GF-D8 (cell line): ENCODE data around the gene PHC2.
A peak's percentile ranks its signal among the peaks of the same experiment; 100 is the strongest.
"Not testable (repeated sequence)": the region's sequence is repeated elsewhere in the genome, so short reads cannot be mapped to it uniquely, and the experiment has no call there.

Experiments
- DNase-seq: peaks from one replicate; lab custom pipeline; 2025; lab: John Stamatoyannopoulos, UW

PHC2 gene

DNA sequence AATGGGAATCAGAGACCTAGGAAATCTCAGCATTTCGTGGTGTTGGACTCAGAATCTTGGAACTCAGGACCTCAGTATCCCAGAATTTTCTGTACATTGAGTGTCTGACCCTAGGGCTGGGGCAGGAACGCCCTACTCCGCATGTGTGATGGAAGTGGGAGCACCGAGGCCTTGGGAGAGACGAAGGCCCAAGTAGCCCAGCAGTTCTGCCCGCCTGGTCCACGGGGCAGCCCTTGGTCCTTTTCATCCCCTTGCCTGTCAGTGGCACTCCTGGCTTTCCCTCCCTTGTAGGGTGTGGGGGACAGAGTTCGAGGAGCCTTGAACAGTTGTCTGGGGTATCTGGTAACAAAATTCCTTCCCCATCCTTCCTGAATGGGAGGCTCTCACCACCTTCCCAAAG lies 120.2 kb downstream of the PHC2 start:
- no peak for DNase-seq

GRCh38 chr1:33309351-33309750 lies 121.5 kb downstream of the PHC2 start:
- DNase-seq, result not testable (repeated sequence)

- DNase-seq, result no peak
Observed at GRCh38 chr1:33307494-33307864, 123.4 kb downstream of the PHC2 start.

DNA sequence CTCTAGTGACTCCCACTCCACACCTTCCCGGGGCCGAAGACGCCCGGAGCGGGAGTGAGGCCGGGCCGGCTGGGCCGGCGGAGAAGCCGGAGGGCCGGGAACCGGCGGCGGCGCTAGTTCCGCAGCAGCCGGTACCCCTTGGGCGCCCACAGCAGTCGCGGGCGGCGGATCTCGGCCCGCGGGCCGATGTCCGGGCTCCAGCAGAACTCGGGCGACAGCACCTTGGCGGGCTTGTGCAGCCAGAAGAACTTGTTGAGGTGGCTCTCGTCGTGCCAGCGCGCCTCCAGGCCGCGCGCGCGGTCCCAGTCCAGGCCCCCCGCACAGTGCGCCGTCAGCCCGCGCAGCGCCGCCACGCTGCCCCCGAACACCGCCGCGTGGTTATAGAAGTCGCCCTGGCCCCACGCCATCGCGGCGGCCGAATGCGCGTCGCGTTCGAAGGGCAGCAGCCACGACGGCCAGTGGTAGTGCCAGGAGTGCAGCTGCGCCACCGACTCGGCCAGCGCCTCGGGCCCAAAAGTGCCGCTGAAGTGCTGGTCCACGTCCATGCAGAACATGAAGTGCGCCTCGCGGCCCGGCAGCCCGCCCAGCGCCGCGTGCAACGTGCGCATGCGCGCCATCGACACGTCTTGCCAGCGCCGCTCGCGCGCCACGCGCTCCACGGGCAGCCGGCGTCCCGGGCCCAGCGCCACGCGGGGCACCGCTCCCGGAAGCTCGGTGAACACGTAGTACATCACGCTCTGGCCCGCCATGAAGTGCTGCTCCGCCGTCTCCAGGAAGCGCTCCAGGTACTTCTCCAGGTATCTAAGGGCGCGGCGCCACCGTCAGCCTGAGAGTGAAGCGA lies 124.0 kb downstream of the PHC2 start:
- no peak for DNase-seq

GRCh38 chr1:33305816-33306652 lies 124.9 kb downstream of the PHC2 start:
- DNase-seq, result no peak

DNA sequence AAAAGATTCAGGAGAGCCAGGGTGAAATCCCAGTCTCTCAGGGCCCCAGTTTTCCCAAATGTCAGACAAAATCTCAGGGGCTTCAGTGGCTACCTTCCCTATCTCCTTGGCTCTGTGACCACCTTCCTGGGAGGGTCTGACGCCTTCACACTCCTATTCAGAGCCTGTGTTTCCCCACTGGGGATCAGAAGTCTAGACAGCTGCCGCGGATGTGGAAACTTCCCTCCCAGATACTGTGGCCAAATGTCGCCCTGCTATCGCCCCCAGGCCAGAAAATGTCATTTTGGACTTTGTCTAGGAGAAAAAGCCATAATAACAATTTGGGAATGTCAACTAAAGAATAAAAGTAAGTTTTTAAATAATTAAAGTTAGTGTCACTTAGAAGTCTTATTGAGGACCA lies 125.9 kb downstream of the PHC2 start:
- DNase-seq, result no peak

DNA sequence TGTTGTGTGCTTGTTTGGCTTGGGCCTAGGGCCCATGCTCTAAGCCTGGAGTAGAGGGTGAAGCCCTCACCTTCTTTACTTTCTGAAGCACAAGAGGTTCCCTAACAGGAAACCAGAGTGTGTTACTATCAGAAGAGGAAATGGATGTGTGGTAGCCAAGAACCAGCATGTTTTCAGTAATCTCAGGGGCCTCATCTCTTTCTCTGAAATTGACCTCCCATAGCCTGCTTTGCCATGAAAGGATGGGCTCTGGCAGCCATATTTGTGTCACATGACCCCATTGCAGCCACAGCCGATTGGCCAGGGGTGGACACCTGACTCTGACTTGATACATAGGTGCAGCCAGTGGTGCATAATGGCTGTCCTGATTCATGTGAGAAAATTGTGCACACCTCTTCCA lies 128.6 kb downstream of the PHC2 start:
- DNase-seq, result peak; percentile 35

DNA sequence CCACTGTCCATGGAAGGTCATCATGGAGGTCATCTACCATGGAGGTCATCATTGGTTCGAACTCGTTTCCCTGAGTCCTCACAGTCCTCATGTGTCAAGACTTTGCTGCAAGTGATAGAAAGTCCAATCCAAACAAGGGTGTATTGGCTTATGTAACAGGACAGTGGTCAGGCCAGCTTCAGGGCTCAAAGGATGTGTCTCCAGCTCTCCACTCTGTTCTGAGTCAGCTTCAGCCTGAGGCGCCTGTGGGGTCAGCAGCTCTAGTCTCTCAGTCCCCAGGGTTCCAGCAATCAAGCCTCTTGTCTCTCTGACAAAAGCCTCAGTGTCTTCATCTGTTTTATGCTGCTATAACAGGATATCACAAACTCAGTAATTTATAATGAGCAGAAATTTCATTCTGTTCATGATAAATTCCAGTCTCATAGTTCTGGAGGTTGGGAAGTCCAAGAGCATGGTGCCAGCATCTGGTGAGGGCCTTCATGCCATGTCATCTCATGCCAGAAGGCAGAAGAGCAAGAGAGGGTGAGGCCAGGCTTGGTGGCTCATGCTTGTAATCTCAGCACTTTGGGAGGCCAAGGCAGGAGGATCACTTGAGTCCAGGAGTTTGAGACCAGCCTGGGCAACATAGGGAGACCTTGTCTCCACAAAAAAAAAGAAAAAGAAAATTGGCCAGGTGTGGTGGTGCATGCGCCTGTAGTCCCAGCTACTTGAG lies 129.5 kb downstream of the PHC2 start:
- no peak for DNase-seq

GRCh38 chr1:33300673-33301072 lies 130.2 kb downstream of the PHC2 start:
- DNase-seq, result peak; percentile 19

DNA sequence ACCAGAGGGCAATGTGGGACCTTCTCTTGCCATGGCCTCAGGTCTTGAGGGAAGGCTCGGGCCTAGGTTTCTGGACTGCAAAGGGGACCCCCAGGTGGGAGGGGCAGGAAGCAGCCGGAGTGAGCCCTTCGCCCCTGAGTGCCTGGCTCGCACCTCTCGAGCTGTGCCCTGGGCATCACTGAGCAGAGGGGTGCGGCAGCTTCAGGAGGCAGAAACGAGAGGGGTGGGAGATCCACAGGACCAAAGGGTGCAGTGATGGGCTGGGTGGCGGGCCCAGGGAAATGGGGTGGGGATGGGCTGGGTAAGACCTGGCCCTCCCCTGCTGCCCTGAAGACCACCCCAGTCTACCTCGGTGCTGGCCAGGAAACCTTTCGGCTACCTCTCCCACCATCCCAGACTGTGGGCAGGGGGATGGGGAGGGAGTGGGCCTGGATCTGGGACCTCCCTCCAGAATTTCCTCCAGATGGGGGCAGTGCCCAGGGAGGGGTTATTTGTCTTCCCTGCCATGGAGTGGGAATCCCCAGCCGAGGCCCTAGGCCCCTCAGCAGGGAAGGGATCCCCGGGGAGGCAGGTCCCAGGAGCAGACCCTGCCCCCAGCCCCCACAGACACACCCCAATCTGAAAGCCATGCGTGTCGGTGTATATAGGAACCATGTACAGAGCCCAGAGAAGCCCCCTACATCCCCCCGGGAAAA lies 131.3 kb downstream of the PHC2 start:
- DNase-seq, result no peak

GRCh38 chr1:33298623-33299277 lies 132.1 kb downstream of the PHC2 start:
- no peak for DNase-seq

GRCh38 chr1:33297911-33298622 lies 132.8 kb downstream of the PHC2 start:
- DNase-seq, result no peak

DNA sequence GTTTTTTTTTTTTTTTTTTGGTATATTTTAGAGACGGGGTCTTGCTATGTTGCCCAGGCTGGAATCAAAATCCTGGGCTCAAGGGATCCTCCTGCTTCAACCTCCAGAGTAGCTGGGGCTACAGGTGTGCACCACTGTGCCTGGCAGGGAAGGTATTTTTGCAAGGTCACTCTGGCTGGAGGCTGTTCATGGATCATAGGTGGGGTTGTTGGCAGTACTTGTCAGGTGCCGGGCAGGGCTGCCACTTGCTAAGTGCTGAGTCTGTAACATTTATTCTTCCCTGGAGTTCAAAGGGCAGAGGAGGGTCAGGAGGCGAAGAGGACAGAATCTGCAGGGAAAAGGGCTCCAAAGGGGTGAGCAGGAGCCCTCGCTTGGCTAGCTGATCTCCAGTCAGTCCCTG lies 134.1 kb downstream of the PHC2 start:
- DNase-seq, result no peak

DNA sequence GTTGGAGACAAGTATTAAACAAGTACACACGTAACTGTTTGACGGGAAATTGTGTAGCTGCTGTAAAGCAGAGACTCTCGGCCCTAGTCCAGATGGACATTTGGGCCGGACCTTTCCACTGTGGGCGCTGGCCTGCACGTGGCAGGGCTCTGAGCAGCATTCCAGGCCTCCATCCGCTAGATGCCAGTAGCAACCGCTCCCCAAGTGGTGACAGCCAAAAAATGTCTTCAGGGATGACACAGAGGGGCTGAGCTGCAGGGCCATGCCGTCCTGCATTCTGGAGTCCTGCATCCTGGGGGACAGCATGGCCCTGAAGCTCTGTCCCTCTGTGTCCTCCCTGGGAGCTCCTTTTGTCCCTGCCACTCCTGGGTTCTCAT lies 134.8 kb downstream of the PHC2 start:
- no peak for DNase-seq

DNA sequence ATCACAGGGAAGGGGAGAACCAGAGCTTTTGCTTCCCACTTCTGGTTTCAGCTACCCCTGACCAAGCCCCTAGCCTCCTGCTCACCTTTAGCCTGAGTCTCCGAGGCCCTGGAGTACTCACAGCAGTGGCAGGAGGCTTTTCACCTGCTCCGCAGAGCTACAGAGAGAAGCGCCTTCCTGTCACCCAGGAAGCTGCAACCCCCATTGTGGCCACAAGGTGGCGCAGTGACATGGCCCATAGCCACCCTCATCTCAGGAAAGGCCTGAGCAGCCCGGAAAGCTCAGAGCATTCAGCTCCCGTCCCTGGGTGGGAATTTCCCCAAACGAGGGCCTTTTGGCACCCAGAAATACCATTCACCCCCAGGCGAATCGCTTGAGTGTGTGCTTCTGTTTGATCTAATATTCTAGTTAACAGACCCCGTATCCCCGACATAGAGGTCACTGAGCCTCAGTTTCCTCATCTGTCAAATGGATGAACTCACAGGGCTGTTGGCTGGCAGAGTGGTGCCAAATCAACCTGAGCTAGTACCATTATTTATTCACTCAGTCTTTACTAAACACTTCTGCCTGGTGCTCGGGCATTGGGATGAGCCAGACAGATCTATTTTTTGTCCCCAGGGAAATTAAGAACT lies 135.3 kb downstream of the PHC2 start:
- peak; percentile 7 for DNase-seq

DNA sequence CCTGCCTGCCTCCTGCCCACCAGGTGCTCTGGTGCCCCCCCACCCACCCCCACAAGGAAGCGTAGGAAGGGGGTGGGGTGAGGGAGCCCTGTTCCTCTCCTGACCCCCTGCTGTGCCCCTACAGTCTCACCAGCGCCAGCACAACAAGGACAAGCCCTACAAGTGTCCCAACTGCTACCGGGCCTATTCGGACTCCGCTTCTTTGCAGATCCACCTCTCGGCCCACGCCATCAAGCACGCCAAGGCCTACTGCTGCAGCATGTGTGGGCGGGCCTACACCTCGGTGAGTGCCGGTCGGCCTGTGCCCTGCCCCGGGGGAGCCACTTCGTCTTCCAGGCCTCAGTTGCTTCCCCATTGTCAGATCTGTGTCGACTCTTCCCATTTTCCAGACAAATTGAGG lies 135.9 kb downstream of the PHC2 start:
- DNase-seq, result no peak

DNA sequence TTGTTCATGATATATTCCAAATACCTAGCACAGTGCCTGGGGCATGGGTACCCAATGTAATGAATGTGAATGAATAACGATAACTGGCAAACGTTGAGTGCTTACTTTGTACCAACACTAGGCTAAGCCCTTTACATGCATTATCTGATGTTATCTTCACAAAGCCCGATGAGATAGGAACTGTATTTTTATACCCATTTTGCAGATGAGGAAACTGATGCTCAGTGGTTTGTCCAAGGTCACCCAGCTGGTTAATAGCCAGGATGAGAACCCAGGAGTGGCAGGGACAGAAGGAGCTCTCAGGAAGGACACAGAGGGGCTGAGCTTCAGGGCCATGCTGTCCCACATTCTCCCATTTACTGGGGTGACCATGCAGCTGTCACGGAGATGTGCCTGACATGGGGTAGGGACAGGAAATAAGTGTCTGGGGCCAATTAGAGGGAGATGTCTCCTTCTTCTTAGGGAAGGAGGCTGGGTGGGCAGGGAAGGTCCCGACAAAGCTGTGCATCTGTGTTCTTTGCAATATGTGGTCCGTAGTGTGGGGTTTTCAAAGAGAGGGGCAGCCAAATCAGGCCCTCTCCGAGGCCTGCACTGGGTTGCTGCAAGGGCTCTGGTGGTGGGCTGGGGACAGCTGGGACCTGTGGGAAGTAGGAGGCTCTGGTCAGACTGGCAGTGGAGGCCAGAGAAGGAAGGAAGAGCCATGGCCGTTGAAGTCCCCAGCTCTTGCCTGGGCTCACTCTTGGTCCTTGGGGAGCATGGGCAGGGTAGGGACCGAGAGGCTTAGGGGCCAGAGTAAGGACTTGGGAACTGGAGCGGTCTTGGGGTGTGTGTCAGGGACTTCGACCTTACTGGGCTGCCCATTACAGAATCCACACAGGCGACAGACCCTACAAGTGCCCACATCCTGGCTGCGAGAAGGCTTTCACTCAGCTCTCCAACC lies 136.6 kb downstream of the PHC2 start:
- no peak for DNase-seq

- DNase-seq, result no peak
Observed at GRCh38 chr1:33292726-33293340, 138.1 kb downstream of the PHC2 start.

DNA sequence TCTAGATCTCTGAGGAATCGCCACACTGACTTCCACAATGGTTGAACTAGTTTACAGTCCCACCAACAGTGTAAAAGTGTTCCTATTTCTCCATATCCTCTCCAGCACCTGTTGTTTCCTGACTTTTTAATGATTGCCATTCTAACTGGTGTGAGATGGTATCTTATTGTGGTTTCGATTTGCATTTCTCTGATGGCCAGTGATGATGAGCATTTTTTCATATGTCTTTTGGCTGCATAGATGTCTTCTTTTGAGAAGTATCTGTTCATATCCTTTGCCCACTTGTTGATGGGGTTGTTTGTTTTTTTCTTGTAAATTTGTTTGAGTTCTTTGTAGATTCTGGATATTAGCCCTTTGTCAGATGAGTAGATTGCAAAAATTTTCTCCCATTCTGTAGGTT lies 140.3 kb downstream of the PHC2 start:
- DNase-seq, result not testable (repeated sequence)
